K562 (cell line): ENCODE measurements around the gene TNPO2. TPM values are rescaled to one million over a fixed set of nuclear protein-coding genes. Genes with fewer than 3 reads are reported as not detected.

Source experiments
- ESRRA ChIP-seq: fragments of 450-650 bp; IDR thresholded peaks from 2 replicates; pipeline ENCODE4 v1.6.1; 2014; ENCODE audit warnings: low read depth, mild to moderate bottlenecking, moderate library complexity, borderline replicate concordance
- NFIX ChIP-seq: fragments of 250-450 bp; sonication (Bioruptor Pico); IDR thresholded peaks from 2 replicates; pipeline ENCODE4 v1.4.0; 2020; ENCODE audit warnings: low read depth, mild to moderate bottlenecking, moderate library complexity
- RB1 ChIP-seq: fragments of 450-650 bp; IDR thresholded peaks from 2 replicates; pipeline ENCODE4 v1.6.1; 2017; ENCODE audit warnings: low read depth, mild to moderate bottlenecking
- RFX1 ChIP-seq: fragments of 450-650 bp; IDR thresholded peaks from 2 replicates; pipeline ENCODE4 v1.6.1; 2016; ENCODE audit warnings: mild to moderate bottlenecking, moderate library complexity
- TCF7 ChIP-seq: sonication (generic); IDR thresholded peaks from 2 replicates; pipeline ENCODE4 v1.6.1; 2016; ENCODE audit warnings: antibody characterized with exemption, borderline replicate concordance
- ZFPM2 ChIP-seq: fragments of 250-450 bp; sonication (Bioruptor Pico); IDR thresholded peaks from 2 replicates; pipeline ENCODE4 v1.5.1; 2022; ENCODE audit warnings: mild to moderate bottlenecking
- ZNF134 ChIP-seq: fragments of 250-450 bp; sonication (Bioruptor Pico); conservative IDR thresholded peaks from 2 replicates; pipeline ENCODE4 v1.4.0; 2020
- polyA plus RNA-seq, 8 experiments: library from polyadenylated mRNA; depleted of rRNA in 4 of 8; stranded (reverse) in 5 of 8; unstranded in 3 of 8; fragments of >200 nt; fragmentation: Nextera tagmentation in 2 of 8; fragmentation: Illumina TruSeq in 1 of 8; extraction: Ambion mirVana in 2 of 8; extraction: Trizol in 1 of 8; gene quantifications; 2 replicates each; pipeline versions ENCODE4 v1.2.1 to v1.2.3, GENCODE V29; 2011 to 2014; ENCODE audit warnings: inconsistent platforms in 1 of 8, missing spikeins in 1 of 8
- total RNA-seq, 7 experiments: library from RNA; depleted of rRNA in 6 of 7; stranded (reverse); fragments of >200 nt in 6 of 7; fragmentation: Illumina TruSeq in 2 of 7; extraction: Trizol in 2 of 7; gene quantifications; 2 replicates each; pipeline versions ENCODE4 v1.2.1 to v1.2.3, GENCODE V29; 2011 to 2021; ENCODE audit warnings: low replicate concordance in 1 of 7
- TF ChIP-seq, protein P1 (sequence below): fragments of 450-650 bp; formaldehyde crosslinking; IDR thresholded peaks from 2 replicates; pipeline ENCODE4 v1.4.0; 2020; ENCODE audit warnings: mild to moderate bottlenecking, moderate library complexity
- TF ChIP-seq, protein P2 (sequence below): fragments of 450-650 bp; IDR thresholded peaks from 2 replicates; pipeline ENCODE4 v1.6.1; 2017; ENCODE audit warnings: mild to moderate bottlenecking, moderate library complexity
- TF ChIP-seq, protein P3 (sequence below): sonication (generic); formaldehyde crosslinking; IDR thresholded peaks from 2 replicates; pipeline ENCODE4 v1.8.0; 2023; ENCODE audit warnings: missing genetic modification reagents, mild to moderate bottlenecking, borderline replicate concordance
- TF ChIP-seq, protein P4 (sequence below): sonication (generic); formaldehyde crosslinking; IDR thresholded peaks from 2 replicates; pipeline ENCODE4 v1.5.0; 2020; ENCODE audit warnings: missing genetic modification reagents
- TF ChIP-seq, protein P5 (sequence below): fragments of 250-450 bp; sonication (Bioruptor Pico); IDR thresholded peaks from 2 replicates; pipeline ENCODE4 v1.5.1; 2021; ENCODE audit warnings: mild to moderate bottlenecking
- TF ChIP-seq, protein P6 (sequence below): fragments of 250-450 bp; sonication (Bioruptor Pico); IDR thresholded peaks from 2 replicates; pipeline ENCODE4 v1.5.0; 2022; ENCODE audit warnings: mild to moderate bottlenecking

The TNPO2 gene
- total and polyA plus RNA-seq, 9 of the 15 experiments (the other 6 are each of a cell fraction or from before 2014, with no cell fraction given) = 6.0 to 126 (median 53.8) TPM

DNA sequence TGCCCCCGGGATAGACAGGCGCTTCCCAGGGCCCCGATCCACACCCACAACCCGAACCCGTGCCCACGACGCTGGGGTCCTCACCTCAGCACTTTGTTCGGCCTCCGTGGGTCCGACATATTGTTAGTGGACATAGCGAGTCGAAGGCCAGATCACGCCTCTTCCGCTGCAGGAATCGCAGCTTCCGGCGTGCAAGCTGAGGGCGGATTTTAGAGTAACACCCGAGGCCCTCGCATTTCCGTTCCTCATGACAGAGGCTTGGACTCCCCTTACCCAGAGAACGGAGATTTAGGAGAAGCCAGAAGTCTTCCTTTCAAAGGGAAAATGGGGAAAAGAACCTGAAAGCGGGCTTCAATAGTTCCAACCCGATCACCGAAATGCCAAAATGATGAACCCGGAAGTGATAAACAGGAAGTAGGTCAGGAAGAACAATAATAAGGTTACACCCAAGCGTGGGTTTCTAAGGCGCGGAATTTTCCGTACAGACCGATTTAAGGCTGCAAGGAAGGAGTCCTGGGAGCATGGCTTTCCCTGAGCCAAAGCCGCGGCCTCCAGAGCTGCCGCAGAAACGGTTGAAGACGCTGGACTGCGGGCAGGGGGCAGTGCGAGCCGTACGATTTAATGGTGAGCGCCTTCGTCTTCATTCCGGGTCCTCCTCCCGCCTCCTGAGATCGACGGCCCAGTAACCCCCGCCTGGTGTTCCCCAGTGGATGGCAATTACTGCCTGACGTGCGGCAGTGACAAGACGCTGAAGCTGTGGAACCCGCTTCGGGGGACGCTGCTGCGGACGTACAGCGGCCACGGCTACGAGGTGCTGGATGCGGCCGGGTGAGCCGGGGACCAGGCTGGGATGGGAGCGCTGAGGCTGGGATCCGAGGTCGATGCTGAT is 54.2 kb downstream of the TNPO2 start (continued):
- TF ChIP-seq, protein P1, sequence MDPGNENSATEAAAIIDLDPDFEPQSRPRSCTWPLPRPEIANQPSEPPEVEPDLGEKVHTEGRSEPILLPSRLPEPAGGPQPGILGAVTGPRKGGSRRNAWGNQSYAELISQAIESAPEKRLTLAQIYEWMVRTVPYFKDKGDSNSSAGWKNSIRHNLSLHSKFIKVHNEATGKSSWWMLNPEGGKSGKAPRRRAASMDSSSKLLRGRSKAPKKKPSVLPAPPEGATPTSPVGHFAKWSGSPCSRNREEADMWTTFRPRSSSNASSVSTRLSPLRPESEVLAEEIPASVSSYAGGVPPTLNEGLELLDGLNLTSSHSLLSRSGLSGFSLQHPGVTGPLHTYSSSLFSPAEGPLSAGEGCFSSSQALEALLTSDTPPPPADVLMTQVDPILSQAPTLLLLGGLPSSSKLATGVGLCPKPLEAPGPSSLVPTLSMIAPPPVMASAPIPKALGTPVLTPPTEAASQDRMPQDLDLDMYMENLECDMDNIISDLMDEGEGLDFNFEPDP (CRISPR knock-in tag) = no peak
- TF ChIP-seq, protein P2, sequence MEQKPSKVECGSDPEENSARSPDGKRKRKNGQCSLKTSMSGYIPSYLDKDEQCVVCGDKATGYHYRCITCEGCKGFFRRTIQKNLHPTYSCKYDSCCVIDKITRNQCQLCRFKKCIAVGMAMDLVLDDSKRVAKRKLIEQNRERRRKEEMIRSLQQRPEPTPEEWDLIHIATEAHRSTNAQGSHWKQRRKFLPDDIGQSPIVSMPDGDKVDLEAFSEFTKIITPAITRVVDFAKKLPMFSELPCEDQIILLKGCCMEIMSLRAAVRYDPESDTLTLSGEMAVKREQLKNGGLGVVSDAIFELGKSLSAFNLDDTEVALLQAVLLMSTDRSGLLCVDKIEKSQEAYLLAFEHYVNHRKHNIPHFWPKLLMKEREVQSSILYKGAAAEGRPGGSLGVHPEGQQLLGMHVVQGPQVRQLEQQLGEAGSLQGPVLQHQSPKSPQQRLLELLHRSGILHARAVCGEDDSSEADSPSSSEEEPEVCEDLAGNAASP = no peak
- TF ChIP-seq, protein P3, sequence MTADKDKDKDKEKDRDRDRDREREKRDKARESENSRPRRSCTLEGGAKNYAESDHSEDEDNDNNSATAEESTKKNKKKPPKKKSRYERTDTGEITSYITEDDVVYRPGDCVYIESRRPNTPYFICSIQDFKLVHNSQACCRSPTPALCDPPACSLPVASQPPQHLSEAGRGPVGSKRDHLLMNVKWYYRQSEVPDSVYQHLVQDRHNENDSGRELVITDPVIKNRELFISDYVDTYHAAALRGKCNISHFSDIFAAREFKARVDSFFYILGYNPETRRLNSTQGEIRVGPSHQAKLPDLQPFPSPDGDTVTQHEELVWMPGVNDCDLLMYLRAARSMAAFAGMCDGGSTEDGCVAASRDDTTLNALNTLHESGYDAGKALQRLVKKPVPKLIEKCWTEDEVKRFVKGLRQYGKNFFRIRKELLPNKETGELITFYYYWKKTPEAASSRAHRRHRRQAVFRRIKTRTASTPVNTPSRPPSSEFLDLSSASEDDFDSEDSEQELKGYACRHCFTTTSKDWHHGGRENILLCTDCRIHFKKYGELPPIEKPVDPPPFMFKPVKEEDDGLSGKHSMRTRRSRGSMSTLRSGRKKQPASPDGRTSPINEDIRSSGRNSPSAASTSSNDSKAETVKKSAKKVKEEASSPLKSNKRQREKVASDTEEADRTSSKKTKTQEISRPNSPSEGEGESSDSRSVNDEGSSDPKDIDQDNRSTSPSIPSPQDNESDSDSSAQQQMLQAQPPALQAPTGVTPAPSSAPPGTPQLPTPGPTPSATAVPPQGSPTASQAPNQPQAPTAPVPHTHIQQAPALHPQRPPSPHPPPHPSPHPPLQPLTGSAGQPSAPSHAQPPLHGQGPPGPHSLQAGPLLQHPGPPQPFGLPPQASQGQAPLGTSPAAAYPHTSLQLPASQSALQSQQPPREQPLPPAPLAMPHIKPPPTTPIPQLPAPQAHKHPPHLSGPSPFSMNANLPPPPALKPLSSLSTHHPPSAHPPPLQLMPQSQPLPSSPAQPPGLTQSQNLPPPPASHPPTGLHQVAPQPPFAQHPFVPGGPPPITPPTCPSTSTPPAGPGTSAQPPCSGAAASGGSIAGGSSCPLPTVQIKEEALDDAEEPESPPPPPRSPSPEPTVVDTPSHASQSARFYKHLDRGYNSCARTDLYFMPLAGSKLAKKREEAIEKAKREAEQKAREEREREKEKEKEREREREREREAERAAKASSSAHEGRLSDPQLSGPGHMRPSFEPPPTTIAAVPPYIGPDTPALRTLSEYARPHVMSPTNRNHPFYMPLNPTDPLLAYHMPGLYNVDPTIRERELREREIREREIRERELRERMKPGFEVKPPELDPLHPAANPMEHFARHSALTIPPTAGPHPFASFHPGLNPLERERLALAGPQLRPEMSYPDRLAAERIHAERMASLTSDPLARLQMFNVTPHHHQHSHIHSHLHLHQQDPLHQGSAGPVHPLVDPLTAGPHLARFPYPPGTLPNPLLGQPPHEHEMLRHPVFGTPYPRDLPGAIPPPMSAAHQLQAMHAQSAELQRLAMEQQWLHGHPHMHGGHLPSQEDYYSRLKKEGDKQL (CRISPR knock-in tag) = no peak
- TF ChIP-seq, protein P4, sequence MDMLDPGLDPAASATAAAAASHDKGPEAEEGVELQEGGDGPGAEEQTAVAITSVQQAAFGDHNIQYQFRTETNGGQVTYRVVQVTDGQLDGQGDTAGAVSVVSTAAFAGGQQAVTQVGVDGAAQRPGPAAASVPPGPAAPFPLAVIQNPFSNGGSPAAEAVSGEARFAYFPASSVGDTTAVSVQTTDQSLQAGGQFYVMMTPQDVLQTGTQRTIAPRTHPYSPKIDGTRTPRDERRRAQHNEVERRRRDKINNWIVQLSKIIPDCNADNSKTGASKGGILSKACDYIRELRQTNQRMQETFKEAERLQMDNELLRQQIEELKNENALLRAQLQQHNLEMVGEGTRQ (CRISPR knock-in tag) = no peak
- TF ChIP-seq NFIX (CRISPR knock-in tag) (no peak), ZNF134 (CRISPR knock-in tag) (no peak), TCF7 (no peak), RFX1 (no peak), ZFPM2 (CRISPR knock-in tag) (0 out of 2 replicates have a peak, but pooled peaks have one; percentile 12), RB1 (peak; percentile 50), ESRRA (peak; percentile 57; the same call in 1 of the 2 replicates)
- TF ChIP-seq, protein P5, sequence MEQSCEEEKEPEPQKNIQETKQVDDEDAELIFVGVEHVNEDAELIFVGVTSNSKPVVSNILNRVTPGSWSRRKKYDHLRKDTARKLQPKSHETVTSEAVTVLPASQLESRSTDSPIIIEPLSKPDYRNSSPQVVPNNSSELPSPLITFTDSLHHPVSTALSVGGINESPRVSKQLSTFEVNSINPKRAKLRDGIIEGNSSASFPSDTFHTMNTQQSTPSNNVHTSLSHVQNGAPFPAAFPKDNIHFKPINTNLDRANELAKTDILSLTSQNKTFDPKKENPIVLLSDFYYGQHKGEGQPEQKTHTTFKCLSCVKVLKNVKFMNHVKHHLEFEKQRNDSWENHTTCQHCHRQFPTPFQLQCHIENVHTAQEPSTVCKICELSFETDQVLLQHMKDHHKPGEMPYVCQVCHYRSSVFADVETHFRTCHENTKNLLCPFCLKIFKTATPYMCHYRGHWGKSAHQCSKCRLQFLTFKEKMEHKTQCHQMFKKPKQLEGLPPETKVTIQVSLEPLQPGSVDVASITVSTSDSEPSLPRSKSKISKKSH = no peak
- TF ChIP-seq, protein P6, sequence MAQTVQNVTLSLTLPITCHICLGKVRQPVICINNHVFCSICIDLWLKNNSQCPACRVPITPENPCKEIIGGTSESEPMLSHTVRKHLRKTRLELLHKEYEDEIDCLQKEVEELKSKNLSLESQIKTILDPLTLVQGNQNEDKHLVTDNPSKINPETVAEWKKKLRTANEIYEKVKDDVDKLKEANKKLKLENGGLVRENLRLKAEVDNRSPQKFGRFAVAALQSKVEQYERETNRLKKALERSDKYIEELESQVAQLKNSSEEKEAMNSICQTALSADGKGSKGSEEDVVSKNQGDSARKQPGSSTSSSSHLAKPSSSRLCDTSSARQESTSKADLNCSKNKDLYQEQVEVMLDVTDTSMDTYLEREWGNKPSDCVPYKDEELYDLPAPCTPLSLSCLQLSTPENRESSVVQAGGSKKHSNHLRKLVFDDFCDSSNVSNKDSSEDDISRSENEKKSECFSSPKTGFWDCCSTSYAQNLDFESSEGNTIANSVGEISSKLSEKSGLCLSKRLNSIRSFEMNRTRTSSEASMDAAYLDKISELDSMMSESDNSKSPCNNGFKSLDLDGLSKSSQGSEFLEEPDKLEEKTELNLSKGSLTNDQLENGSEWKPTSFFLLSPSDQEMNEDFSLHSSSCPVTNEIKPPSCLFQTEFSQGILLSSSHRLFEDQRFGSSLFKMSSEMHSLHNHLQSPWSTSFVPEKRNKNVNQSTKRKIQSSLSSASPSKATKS (CRISPR knock-in tag) = 0 out of 2 replicates have a peak, but pooled peaks have one; percentile 6
